ENCODE data around the gene MAPK11.

The MAPK11 gene

DNA sequence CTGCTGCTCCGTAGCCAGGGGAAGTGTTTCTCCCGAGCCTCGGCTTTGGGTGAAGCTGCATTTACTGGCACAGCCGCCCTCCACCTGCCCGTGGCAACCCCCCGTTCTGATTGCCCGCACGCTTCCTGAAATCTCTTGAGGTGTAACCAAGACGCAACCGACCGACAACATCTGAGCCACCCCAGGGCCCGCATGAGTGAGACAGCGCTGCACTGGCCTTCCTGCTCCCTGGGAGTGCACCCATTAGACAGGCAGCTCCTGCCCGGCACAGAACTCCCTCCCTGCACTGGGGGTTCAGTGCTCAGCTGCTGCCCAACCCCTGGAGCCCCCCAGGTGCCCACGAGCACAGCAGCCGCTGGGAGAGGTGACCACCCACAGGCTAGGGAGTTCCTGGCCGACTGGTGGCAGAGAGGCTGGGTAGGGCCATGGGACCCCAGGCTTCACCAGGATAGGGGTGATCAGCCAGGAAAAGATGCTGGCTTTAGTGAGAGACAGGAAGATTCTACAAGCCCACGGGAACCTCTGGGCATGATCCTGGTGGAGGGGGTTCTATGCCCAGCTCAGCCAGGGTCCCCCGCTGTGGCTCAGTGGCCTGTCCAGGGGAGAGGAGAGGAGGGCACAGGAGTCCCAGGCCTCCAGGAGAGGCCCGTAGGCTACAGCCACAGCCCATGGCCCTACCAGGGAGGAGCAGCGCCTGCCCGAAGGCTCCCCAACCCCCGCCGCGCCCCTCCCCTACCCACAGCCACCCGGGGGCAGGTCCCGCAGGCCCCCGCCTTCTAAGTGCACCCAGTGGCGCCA is 22.7 kb upstream of the MAPK11 start:
- peaks cover 28% of the 10 kb centered on the region for H3K4me1 ChIP-seq (ENCODE audit: control insufficient read depth, insufficient read depth, low read length, unreplicated experiment)
- peak overlapping the region; percentile 60; the same call in 1 of the 2 replicates for H3K4me3 ChIP-seq (ENCODE audit: low read depth, low read length)
- no peak overlapping the region for H2AFZ ChIP-seq (ENCODE audit: low read length, unreplicated experiment)
- peak overlapping the region; percentile 69 for H3K27ac ChIP-seq (ENCODE audit: low read depth, low read length)
- no peaks in the 10 kb centered on the region for H3K36me3 ChIP-seq (ENCODE audit: insufficient read depth, low read length)
- H3K79me2 ChIP-seq (ENCODE audit: control insufficient read depth, insufficient read depth, low read length, unreplicated experiment), result peaks cover 54% of the 10 kb centered on the region
- H3K27me3 ChIP-seq (ENCODE audit: insufficient read depth, low read length), result no peaks in the 10 kb centered on the region

DNA sequence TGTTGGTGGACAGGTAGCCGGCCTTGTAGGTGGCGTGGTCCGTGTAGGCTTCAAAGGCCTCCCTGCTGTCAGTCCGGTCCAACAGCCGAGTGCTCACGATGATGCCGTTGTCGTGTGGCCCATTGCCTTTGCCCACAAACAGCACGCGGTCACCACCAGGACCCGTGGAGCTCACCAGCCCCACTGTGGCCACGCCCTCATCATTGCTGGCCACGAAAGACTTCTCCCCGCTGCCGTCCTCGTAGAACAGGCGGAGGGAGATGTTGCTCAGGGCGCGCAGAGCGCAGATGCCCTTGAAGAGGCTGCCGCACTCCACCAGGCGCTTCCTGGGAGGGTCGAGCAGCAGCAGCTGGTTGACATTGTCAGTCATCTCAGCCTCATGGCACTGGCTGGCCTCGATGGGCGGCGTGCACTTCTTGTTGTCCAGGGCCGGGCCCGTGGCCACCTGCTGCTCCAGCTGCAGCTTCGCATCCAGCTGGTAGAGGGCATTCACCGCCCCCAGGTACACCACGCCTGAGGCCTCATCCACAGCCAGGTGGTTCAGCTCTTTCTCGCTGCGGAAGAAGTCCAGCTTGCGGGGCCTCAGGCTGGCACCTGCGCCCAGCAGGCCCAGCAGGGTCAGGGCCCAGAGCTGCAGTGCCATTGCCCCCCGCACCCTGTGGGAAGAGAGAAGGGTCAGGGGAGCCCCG is 19.9 kb upstream of the MAPK11 start:
- H3K4me3 ChIP-seq (ENCODE audit: low read depth, low read length), result no peak overlapping the region
- no peak overlapping the region for H2AFZ ChIP-seq (ENCODE audit: low read length, unreplicated experiment)
- no peaks in the 10 kb centered on the region for H3K36me3 ChIP-seq (ENCODE audit: insufficient read depth, low read length)
- no peaks in the 10 kb centered on the region for H3K27me3 ChIP-seq (ENCODE audit: insufficient read depth, low read length)
- H3K4me1 ChIP-seq (ENCODE audit: control insufficient read depth, insufficient read depth, low read length, unreplicated experiment), result peaks cover 21% of the 10 kb centered on the region
- H3K79me2 ChIP-seq (ENCODE audit: control insufficient read depth, insufficient read depth, low read length, unreplicated experiment), result peaks cover 35% of the 10 kb centered on the region
- no peak overlapping the region for H3K27ac ChIP-seq (ENCODE audit: low read depth, low read length)

DNA sequence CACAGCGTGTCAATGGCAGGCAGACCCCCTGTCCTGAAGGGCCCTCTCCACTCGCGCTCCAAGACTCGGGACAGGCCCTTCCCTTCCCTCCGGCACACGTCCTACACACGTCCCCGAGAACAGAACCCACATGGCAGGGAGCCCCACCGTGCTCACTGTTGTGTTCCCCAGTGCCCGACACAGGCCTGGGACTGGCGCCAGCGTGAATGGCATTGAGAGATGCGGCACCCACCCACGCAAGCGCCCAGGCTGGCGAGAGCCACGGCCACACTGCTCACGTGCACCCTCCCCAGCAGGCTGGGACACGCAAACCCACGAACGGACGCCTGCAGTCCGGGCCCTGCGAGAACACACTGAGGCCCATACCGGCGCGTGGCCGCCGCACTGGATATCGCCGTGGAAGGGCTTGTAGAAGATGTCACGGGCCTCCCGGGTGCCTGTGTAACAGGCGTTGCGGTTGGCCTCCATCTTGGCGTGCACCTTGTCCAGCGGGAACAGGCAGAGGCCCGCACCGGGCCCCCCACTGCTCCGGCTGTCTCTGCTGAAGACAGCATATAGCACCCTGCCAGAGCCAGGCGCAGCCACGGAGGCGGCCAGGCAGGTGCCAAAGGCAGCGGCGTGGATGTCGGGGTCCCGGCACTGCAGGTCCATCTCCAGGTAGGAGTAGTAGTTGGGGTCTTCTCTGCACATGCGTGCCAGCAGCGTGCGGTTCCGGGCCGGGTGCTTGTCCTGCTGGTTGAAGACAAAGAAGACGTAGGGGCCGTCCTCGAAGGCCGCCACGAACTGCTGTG is 19.2 kb upstream of the MAPK11 start:
- H3K36me3 ChIP-seq (ENCODE audit: insufficient read depth, low read length), result no peaks in the 10 kb centered on the region

DNA sequence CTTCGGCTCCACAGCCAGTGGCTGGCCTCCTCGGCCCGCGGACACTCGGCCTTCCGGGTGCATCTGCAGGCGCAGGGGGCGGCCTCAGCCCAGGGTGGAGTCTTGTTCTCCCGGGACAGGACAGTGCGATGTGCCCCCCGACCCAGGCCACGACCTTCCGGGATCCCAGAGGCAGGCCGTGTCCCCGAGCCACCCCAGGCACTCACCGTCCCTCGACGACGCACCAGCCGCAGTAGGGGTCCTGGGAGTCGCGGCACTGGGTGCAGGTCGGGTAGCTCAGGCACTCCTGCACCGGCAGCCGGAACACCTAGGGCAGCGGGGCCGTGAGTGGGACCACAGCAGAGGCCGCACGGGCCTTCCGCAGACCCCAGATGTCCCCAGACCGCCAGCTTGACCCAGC is 17.6 kb upstream of the MAPK11 start:
- Histone ChIP-seq H3K79me2 (ENCODE audit: control insufficient read depth, insufficient read depth, low read length, unreplicated experiment) (peaks cover 27% of the 10 kb centered on the region), H3K4me1 (ENCODE audit: control insufficient read depth, insufficient read depth, low read length, unreplicated experiment) (peaks cover 6% of the 10 kb centered on the region), H3K36me3 (ENCODE audit: insufficient read depth, low read length) (no peaks in the 10 kb centered on the region), H3K27me3 (ENCODE audit: insufficient read depth, low read length) (no peaks in the 10 kb centered on the region), H2AFZ (ENCODE audit: low read length, unreplicated experiment) (no peak overlapping the region), H3K4me3 (ENCODE audit: low read depth, low read length) (no peak overlapping the region), H3K27ac (ENCODE audit: low read depth, low read length) (no peak overlapping the region)

More for the DNA sequence above, 19.2 kb upstream of the MAPK11 start:
- H3K27ac ChIP-seq (ENCODE audit: low read depth, low read length), result no peak overlapping the region
- H2AFZ ChIP-seq (ENCODE audit: low read length, unreplicated experiment), result no peak overlapping the region
- H3K27me3 ChIP-seq (ENCODE audit: insufficient read depth, low read length), result no peaks in the 10 kb centered on the region
- H3K79me2 ChIP-seq (ENCODE audit: control insufficient read depth, insufficient read depth, low read length, unreplicated experiment), result peaks cover 33% of the 10 kb centered on the region
- no peak overlapping the region for H3K4me3 ChIP-seq (ENCODE audit: low read depth, low read length)
- peaks cover 18% of the 10 kb centered on the region for H3K4me1 ChIP-seq (ENCODE audit: control insufficient read depth, insufficient read depth, low read length, unreplicated experiment)

DNA sequence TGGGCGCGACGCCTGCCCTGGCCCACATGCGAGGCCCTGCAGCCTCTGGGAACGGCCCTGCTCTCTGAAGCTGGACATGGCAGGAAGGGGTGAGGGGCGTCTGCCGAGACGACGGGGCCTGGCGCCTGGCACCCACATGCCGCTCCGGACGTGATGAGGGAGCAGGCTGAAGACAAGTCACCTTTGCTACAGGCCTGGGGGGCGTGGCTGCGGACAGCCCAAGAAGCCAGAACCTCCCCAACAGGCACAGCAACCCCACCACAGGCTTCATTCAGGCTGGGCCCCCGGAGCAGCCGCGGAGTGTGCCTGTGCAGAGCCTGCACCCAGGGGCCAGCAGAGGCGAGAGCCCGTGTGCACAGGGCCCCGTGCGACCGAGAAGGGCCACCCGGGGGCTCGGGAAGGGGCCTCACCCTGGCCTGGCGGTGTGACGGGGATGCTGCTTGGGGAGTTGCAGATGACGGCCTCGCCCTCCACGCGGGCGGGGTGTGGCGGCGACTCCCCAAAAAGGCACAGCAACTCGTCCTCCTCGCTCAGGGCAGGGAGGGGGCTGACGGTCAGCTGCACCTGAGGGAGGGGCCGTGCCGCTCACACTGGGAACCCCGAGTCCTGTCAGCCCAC is 16.6 kb upstream of the MAPK11 start:
- H3K4me3 ChIP-seq (ENCODE audit: low read depth, low read length), result no peak overlapping the region
- H3K36me3 ChIP-seq (ENCODE audit: insufficient read depth, low read length), result 0 out of 2 replicates have a peak, but pooled peaks cover 2% of the 10 kb centered on the region
- H3K27me3 ChIP-seq (ENCODE audit: insufficient read depth, low read length), result no peaks in the 10 kb centered on the region
- H3K79me2 ChIP-seq (ENCODE audit: control insufficient read depth, insufficient read depth, low read length, unreplicated experiment), result peaks cover 20% of the 10 kb centered on the region
- H3K27ac ChIP-seq (ENCODE audit: low read depth, low read length), result no peak overlapping the region
- no peak overlapping the region for H2AFZ ChIP-seq (ENCODE audit: low read length, unreplicated experiment)
- peaks cover 10% of the 10 kb centered on the region for H3K4me1 ChIP-seq (ENCODE audit: control insufficient read depth, insufficient read depth, low read length, unreplicated experiment)

DNA sequence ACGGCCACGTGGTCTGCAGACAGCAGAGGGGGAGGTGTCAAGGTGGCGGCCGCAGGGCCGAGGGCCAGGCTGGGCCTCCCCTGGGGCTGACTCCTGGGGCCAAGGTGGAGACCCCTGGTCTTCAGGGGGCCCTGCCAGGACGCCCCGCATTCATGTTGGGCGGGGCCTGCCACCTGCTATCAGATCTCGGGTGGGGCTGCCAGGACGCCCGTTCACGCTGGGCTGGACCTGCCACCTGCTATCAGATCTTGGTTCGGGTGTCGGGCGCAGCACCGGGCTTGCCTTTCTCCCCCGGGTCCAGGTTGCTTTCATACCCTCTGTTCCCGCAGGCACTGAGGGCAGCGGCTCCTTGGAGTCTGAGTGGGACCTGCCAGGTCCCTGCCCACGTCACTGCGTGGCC is 16.1 kb upstream of the MAPK11 start:
- Histone ChIP-seq H3K4me3 (ENCODE audit: low read depth, low read length) (no peak overlapping the region), H2AFZ (ENCODE audit: low read length, unreplicated experiment) (no peak overlapping the region), H3K79me2 (ENCODE audit: control insufficient read depth, insufficient read depth, low read length, unreplicated experiment) (peaks cover 15% of the 10 kb centered on the region), H3K27me3 (ENCODE audit: insufficient read depth, low read length) (no peaks in the 10 kb centered on the region), H3K27ac (ENCODE audit: low read depth, low read length) (no peak overlapping the region), H3K36me3 (ENCODE audit: insufficient read depth, low read length) (peaks cover 6% of the 10 kb centered on the region; the same call in 1 of the 2 replicates), H3K4me1 (ENCODE audit: control insufficient read depth, insufficient read depth, low read length, unreplicated experiment) (peaks cover 10% of the 10 kb centered on the region)

DNA sequence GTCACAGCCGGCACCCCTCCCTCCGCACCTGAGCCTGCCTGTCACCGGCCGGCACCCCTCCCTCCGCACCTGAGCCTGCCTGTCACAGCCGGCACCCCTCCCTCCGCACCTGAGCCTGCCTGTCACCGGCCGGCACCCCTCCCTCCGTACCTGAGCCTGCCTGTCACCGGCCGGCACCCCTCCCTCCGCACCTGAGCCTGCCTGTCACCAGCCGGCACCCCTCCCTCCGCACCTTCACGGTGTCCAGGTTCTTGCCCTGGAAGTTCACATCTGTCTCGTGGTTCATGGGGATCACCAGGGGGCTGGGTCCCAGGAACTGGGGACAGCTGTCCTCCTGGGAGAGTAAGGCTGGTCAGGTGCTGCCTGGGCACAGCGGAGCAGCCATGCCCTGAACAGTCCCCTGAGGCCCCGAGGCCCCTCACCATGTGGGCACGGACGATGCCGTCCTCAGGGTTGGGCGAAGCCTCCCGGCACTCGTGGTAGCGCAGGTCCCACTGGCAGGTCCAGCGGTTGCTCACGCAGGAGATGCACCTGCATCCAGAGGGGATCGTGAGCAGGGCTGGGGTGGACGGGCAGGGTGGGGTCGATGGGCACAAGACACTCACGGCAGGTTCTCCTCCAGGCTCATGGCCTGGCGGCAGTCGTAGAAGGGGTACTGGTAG is 15.5 kb upstream of the MAPK11 start:
- Histone ChIP-seq H2AFZ (ENCODE audit: low read length, unreplicated experiment) (no peak overlapping the region), H3K79me2 (ENCODE audit: control insufficient read depth, insufficient read depth, low read length, unreplicated experiment) (peaks cover 9% of the 10 kb centered on the region), H3K27me3 (ENCODE audit: insufficient read depth, low read length) (no peaks in the 10 kb centered on the region), H3K27ac (ENCODE audit: low read depth, low read length) (no peak overlapping the region), H3K36me3 (ENCODE audit: insufficient read depth, low read length) (peaks cover 6% of the 10 kb centered on the region; the same call in 1 of the 2 replicates), H3K4me3 (ENCODE audit: low read depth, low read length) (no peak overlapping the region), H3K4me1 (ENCODE audit: control insufficient read depth, insufficient read depth, low read length, unreplicated experiment) (peaks cover 10% of the 10 kb centered on the region)

DNA sequence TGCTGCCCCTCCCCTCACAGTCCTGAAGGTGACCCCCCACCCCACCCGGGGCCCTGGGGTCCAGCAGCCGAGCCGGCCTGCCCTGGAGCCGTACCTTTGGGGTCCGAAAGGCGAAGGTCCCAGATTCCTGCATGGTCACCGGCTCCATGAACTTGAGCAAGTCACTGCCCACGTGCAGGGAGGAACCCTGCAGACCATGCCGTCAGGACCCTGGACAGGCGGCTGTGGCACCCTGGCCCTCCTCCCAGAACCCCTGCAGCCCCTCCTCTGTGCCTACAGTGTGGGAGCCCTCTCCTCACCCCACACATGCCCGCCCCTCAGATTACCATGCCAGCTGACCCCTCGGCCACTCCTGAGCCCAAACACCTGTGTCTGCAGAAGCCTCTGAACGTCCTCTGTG is 14.3 kb upstream of the MAPK11 start:
- no peaks in the 10 kb centered on the region for H3K27me3 ChIP-seq (ENCODE audit: insufficient read depth, low read length)

DNA sequence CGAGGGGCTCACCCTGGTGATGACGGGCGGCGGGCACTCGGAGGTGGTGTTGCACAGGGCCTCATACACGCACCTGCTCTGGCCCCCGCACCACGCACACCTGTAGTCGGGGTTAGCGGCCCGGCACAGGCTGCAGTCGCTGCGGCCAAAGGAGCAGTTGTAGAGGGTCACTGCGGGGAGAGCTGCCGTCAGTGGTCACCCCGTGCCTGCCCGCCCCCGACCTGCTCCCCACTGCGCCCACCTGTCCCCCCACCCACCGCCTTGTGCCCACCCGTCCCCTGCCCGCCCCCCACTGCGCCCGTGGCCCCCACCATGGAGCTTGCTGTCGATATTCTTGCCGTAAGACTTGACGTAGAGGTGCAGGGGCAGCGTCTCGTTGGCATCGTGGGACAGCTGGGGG is 13.6 kb upstream of the MAPK11 start:
- Histone ChIP-seq H3K4me3 (ENCODE audit: low read depth, low read length) (no peak overlapping the region), H2AFZ (ENCODE audit: low read length, unreplicated experiment) (no peak overlapping the region), H3K27ac (ENCODE audit: low read depth, low read length) (no peak overlapping the region), H3K27me3 (ENCODE audit: insufficient read depth, low read length) (no peaks in the 10 kb centered on the region), H3K79me2 (ENCODE audit: control insufficient read depth, insufficient read depth, low read length, unreplicated experiment) (peaks cover 5% of the 10 kb centered on the region), H3K36me3 (ENCODE audit: insufficient read depth, low read length) (peaks cover 6% of the 10 kb centered on the region; the same call in 1 of the 2 replicates), H3K4me1 (ENCODE audit: control insufficient read depth, insufficient read depth, low read length, unreplicated experiment) (peaks cover 10% of the 10 kb centered on the region)

More for the DNA sequence above, 14.3 kb upstream of the MAPK11 start:
- Histone ChIP-seq H3K79me2 (ENCODE audit: control insufficient read depth, insufficient read depth, low read length, unreplicated experiment) (peaks cover 5% of the 10 kb centered on the region), H3K4me1 (ENCODE audit: control insufficient read depth, insufficient read depth, low read length, unreplicated experiment) (peaks cover 10% of the 10 kb centered on the region), H2AFZ (ENCODE audit: low read length, unreplicated experiment) (no peak overlapping the region), H3K36me3 (ENCODE audit: insufficient read depth, low read length) (peaks cover 6% of the 10 kb centered on the region; the same call in 1 of the 2 replicates), H3K4me3 (ENCODE audit: low read depth, low read length) (no peak overlapping the region), H3K27ac (ENCODE audit: low read depth, low read length) (no peak overlapping the region)

Measured in ACC112 (cell line).